ENCODE results near the gene TEX29. TPM values are rescaled to one million over a fixed set of nuclear protein-coding genes. Genes with fewer than 3 reads are reported as not detected.

TEX29 gene
- total and polyA plus RNA-seq, 10 of the 15 experiments (the other 5 are each of a cell fraction or from before 2014, with no cell fraction given) = 0.14 to 0.30 (median 0.22) TPM; not detected in 7

DNA sequence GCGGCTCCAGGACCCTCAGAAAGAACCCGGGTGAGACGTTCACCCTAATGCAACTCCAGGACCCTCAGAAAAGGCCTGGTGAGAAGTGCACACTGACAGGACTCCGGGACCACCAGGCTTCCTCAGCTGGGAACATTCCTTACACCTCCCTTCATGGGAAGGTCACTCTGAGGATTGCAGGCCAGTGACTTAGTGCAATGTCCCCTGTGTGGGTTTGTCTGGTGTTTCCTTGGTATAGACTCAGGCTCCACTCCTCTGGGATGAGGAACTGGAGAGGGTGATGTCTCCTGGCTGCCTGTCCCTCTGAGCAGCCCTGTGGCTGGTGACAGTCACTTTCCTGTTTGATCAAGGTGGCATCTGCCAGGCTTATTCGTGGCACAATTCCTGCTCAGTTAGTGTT is 49.7 kb downstream of the TEX29 start (continued):
- TF ChIP-seq SP1 (IDR thresholded peaks at IDR 0.05; ENCODE audit: low read depth, low read length) = no peak
- no peak for TF ChIP-seq CREM (IDR thresholded peaks at IDR 0.05; ENCODE audit: low read depth)
- no peak for TF ChIP-seq FOS (IDR thresholded peaks at IDR 0.05; ENCODE audit: borderline replicate concordance, extremely low read depth, insufficient read length)
- TF ChIP-seq LARP7 (IDR thresholded peaks at IDR 0.05) = no peak
- TF ChIP-seq NFYA (IDR thresholded peaks at IDR 0.05; ENCODE audit: borderline replicate concordance, low read depth, low read length) = no peak
- no peak for TF ChIP-seq NBN (IDR thresholded peaks at IDR 0.05)

DNA sequence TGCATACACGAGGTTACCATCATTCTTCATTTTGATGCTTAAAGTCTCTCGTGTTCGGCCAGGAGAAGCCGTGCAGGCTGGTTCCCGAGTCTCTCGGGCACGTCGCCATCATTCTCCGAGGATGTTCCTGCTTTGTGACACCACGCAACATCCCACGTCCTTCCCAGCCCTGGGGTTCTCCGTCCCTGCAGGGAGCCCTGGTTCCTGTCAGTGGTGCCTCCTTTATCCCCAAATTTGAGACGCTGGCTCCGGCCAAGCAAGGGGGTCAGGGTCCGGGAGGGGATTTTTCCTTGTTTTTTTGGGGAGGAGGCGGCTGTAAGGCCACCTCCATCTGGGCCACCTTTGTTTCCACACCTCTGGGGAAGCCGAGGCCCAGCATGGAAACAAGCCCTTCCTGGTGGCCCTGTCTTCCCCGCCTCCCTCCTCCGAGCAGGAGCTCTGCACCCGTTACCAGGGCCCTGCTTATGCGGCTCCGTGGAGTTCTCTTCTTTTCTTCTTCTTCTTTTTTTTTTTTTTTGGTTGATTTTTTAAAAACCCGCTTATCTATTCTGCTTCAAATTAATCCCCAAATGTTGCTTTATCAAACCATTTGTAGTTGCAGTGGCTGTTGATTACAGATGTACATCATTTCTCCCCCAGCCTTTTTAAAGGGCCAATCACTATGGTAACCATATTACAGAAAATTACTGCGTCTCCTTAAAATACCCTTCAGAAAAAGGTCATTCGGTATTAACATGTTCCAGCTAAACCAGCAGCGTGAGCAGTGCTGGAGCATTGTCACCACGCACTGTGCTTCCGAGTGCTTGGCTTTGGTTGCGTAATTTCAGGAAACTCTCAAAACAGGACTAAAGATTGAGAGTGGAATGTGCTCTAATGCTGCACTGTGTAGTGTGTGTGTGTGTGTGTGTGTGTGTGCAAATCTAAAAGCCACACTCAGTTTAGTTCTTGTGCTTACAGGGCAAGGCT is 50.4 kb downstream of the TEX29 start:
- POLR2A ChIA-PET = no interaction called here
- no peak for FAIRE-seq

More for the DNA sequence above, 50.4 kb downstream of the TEX29 start:
- DNase-seq (ENCODE audit: low read depth, low spot score) (no peak), ATAC-seq (no peak)
- Histone ChIP-seq H3K9me3 (replicated peaks; ENCODE audit: control insufficient read depth, insufficient read depth, low read length) (no peaks in the 10 kb centered on the region), H3K27ac (ENCODE audit: control insufficient read depth, insufficient read depth) (no peak overlapping the region), H3K9ac (ENCODE audit: control insufficient read depth, insufficient read depth, low read length) (no peak overlapping the region), H3K27me3 (replicated peaks in 1 of 2; ENCODE audit: control insufficient read depth in 2 of 2, insufficient read depth in 2 of 2, low read length in 1 of 2) (no peaks in the 10 kb centered on the region; a peak in 1 of 4 replicates), H3K4me1 (ENCODE audit: control insufficient read depth, insufficient read depth, low read length) (no peaks in the 10 kb centered on the region), H2AFZ (ENCODE audit: control insufficient read depth, low read depth, low read length) (no peak overlapping the region), H3K36me3 (ENCODE audit: control insufficient read depth in 2 of 2, insufficient read depth in 2 of 2, low read length in 1 of 2) (no peaks in the 10 kb centered on the region), H3K4me2 (ENCODE audit: control insufficient read depth, insufficient read depth) (no peak overlapping the region), H4K20me1 (ENCODE audit: control insufficient read depth, insufficient read depth) (no peaks in the 10 kb centered on the region), H3K79me2 (ENCODE audit: control insufficient read depth, insufficient read depth, low read length) (no peaks in the 10 kb centered on the region), H3K4me3 (no peak overlapping the region)
- ChIA-PET RAD21 (ENCODE audit: unreplicated experiment) (no interaction called here), SMC1A (ENCODE audit: uncharacterized antibody, unreplicated experiment) (no interaction called here), CTCF (no interaction called here)
- in situ Hi-C loops (cut with MboI) (no loop called here), intact Hi-C loops (cut with micrococcal nuclease; ENCODE audit: unreplicated experiment) (no loop called here)
- WGBS (ENCODE audit: insufficient coverage, insufficient replicate concordance, low lambda C conversion rate, missing lambda C conversion rate) = 54% methylated on average over 26 of the region's 29 CpGs
- TF ChIP-seq KLF5 (IDR thresholded peaks at IDR 0.05; ENCODE audit: partially characterized antibody) (no peak), LARP7 (IDR thresholded peaks at IDR 0.05) (no peak), CBX3 (IDR thresholded peaks at IDR 0.05; ENCODE audit: borderline replicate concordance, low read depth) (no peak), ZNF207 (IDR thresholded peaks at IDR 0.05; ENCODE audit: borderline replicate concordance) (no peak), FOXM1 (IDR thresholded peaks at IDR 0.05; ENCODE audit: low read depth, low read length) (no peak), PAX8 (IDR thresholded peaks at IDR 0.05) (no peak), WRNIP1 (IDR thresholded peaks at IDR 0.05; ENCODE audit: borderline replicate concordance, low read depth, low read length) (no peak), SUZ12 (IDR thresholded peaks at IDR 0.05; ENCODE audit: unreplicated experiment) (no peak), CREB1 (IDR thresholded peaks at IDR 0.05; ENCODE audit: low read depth) (no peak)
- TF ChIP-seq, protein P1, sequence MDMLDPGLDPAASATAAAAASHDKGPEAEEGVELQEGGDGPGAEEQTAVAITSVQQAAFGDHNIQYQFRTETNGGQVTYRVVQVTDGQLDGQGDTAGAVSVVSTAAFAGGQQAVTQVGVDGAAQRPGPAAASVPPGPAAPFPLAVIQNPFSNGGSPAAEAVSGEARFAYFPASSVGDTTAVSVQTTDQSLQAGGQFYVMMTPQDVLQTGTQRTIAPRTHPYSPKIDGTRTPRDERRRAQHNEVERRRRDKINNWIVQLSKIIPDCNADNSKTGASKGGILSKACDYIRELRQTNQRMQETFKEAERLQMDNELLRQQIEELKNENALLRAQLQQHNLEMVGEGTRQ (IDR thresholded peaks at IDR 0.05; ENCODE audit: borderline replicate concordance, low read depth, low read length) = no peak
- TF ChIP-seq, protein P2, sequence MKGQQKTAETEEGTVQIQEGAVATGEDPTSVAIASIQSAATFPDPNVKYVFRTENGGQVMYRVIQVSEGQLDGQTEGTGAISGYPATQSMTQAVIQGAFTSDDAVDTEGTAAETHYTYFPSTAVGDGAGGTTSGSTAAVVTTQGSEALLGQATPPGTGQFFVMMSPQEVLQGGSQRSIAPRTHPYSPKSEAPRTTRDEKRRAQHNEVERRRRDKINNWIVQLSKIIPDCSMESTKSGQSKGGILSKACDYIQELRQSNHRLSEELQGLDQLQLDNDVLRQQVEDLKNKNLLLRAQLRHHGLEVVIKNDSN (IDR thresholded peaks at IDR 0.05; ENCODE audit: borderline replicate concordance, extremely low read length, insufficient read depth, low read depth, low read length) = no peak
- no TSS peak for BruUV-seq (replicated peaks)

Measured in GM12878 (cell line).